OCI-LY1 (cell line): ENCODE data around the gene TTYH1.
"Not testable (repeated sequence)": the region's sequence is repeated elsewhere in the genome, so short reads cannot be mapped to it uniquely, and the experiment has no call there.

Experiments
- CTCF ChIP-seq: fragments of 200-600 bp; sonication (generic), shearing (Covaris generic); IDR thresholded peaks from 2 replicates; pipeline ENCODE4 v1.5.1; 2017; ENCODE audit warnings: mild to moderate bottlenecking, antibody characterized with exemption, low read length, moderate library complexity, mixed read lengths
- EZH2 ChIP-seq: fragments of 200-600 bp; sonication (generic), shearing (Covaris generic); IDR thresholded peaks from 2 replicates; pipeline ENCODE4 v1.8.0; 2017; ENCODE audit warnings: borderline replicate concordance, mixed run types, mild to moderate bottlenecking, antibody characterized with exemption, low read length, moderate library complexity, mixed read lengths

DNA sequence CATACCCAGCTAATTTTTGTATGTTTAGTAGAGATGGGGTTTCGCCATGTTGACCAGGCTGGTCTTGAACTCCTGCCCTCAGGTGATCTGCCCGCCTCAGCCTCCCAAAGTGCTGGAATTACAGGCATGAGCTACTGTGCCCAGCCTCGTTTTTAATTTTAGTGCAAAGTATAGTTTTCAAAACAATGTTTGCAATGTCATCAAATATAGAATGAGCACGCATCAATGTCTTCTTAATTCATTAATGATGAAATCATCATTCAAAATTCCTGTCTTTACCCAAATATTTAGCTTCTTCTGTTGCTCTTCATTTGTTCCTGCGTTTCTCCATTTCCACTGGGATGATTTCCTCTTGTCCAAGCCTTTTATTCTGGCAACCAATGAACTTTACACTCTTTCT is 43.8 kb upstream of the TTYH1 start:
- TF ChIP-seq CTCF, EZH2: not testable (repeated sequence)
